Amygdala (tissue), 56 donors: ENCODE measurements around the gene TBC1D28.
"Not testable (repeated sequence)": the region's sequence is repeated elsewhere in the genome, so short reads cannot be mapped to it uniquely, and the experiment has no call there.

Experiments used
- DNase-seq, 56 donors: peaks; one replicate each; lab custom pipeline; 2025; lab: John Stamatoyannopoulos, UW

The TBC1D28 gene

GRCh38 chr17:18644291-18644690, at the start of gene TBC1D28:
Gene TBC1D28 (minus strand): TSS chr17:18644391. CDS start chr17:18641352, 3,039 bp downstream.
- DNase-seq = not testable (repeated sequence)

- not testable (repeated sequence) for DNase-seq
Measured at GRCh38 chr17:18682668-18683067, 38.5 kb upstream of the TBC1D28 start.

GRCh38 chr17:18681767-18682571, 37.8 kb upstream of the TBC1D28 start, which contains the start of gene FOXO3B:
Gene FOXO3B (minus strand): TSS chr17:18682314. CDS start chr17:18681651, 663 bp downstream.
- DNase-seq = peak in 53 of 56 donors; percentile 12 to 94 (median 73)

GRCh38 chr17:18677381-18677780, 33.2 kb upstream of the TBC1D28 start:
- not testable (repeated sequence) for DNase-seq

- DNase-seq = not testable (repeated sequence)
Measured at GRCh38 chr17:18676928-18677327, 32.7 kb upstream of the TBC1D28 start.

- DNase-seq = not testable (repeated sequence)
Measured at GRCh38 chr17:18672395-18673227, 28.4 kb upstream of the TBC1D28 start.

DNA sequence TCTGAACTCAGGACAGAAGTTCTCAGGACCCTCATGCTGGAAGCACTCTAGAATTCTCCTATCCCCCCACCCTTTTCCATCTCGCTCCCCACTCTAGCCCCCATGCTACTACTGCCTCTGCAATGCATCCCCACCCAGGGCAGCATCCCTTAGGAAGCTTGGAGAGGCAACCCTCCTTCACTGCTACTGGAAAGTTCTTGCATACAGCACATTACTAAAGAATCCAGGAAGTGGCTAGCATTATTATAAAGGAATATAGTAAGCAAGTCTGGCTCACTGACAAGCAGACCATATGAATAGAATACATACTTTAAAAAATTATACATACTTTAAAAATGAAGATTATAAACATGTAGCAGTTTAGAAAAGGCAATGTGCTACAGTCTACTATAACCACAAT, 24.4 kb upstream of the TBC1D28 start:
- not testable (repeated sequence) for DNase-seq

DNA sequence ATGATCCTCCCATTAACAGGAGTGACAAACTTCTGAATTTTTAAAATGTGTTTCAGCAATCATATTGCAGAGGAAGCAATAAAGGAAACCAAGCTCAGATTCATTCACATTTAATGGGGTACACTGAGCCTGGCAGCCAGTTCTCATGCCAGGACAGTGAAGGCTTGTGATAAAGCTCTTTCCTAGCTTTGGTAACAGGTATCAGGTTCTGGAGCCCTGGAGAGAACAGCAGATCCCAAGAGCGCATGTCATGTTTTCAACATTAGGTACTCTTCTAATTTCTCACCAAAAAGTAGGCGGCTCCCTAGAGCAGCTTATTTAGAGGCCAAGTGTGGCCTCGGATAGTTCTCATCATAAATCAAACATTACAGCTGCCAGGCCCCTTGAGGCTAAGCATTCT, 23.3 kb upstream of the TBC1D28 start:
- DNase-seq = not testable (repeated sequence)

DNA sequence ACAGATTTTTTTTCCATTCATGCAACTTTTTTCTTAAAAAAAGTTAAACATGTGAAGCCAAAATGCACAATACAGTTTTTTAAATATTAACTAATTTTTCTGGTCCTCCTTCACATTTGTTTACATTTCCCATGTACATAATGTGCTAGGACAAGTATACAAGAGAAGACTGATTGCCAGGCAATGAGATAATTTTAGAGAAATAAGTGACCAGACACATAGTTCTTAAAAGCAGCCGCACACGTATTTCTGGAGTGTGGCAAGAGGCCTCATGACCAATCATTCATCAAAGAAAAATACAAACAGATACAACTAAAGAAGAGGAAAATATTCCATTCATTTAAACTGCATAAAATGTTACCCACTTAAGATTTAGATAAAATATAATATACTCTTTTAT, 22.1 kb upstream of the TBC1D28 start:
- not testable (repeated sequence) for DNase-seq

DNA sequence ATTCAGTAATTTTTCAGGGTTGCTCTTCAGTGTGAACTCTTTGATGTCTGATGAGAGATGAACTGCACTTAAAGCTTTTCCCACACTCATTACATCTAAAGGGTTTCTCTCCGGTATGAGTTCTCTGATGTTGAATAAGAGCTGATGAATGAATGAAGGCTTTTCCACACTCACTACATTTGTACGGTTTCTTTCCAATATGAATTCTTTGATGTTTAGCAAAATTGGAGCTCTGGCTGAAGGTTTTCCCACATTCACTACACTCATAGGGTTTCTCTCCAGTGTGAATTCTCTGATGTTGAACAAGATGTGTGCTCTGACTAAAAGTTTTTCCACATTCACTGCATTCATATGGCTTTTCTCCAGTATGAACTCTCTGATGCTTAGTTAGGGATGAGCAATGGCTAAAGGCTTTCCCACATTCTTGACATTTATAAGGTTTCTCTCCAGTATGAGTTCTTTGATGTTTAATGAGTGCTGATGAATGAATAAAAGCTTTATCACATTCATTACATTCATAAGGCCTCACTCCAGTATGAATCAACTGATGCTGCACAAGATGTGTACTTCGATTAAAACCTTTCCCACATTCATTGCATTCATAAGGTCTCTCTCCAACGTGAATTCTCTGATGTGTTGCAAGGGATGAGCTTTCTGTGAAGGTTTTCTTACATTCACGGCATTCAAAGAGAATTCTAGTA, 17.9 kb upstream of the TBC1D28 start:
- not testable (repeated sequence) for DNase-seq

DNA sequence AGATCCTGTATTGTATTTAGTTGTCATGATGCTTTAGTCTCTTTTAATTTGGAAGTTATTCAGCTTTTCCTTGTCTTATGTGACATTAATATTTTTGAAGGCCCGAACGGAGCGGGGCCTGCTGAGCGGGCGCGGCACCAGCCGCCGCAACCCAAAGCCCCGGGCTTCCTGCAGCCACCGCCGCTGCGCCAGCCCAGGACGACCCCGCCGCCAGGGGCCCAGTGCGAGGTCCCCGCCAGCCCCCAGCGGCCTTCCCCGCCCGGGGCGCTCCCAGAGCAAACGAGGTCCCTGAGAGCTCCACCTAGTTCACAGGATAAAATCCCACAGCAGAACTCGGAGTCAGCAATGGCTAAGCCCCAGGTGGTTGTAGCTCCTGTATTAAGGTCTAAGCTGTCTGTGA, 5.9 kb upstream of the TBC1D28 start:
- DNase-seq = not testable (repeated sequence)

DNA sequence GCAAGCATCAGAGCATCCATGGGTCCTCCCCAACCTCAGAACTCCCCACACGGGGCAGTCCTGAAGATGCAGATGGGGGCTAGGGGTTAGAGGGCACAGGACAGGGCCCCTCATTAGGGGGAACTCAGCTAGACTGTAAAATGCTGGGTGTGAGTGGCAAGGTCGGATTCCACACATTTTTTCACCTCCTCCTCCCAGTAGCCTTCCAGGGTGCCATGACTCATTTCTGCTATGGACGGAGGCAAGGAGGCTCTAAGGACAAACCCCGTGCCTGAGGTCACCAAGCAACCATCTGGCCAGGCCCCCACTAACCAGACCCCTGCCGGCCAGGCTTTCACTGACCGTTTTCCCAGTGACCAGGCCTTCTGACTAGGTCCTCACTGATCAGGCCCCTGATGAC, 1.1 kb downstream of the TBC1D28 start:
- DNase-seq = not testable (repeated sequence)

GRCh38 chr17:18638357-18638756, 5.8 kb downstream of the TBC1D28 start:
- DNase-seq = not testable (repeated sequence)

DNA sequence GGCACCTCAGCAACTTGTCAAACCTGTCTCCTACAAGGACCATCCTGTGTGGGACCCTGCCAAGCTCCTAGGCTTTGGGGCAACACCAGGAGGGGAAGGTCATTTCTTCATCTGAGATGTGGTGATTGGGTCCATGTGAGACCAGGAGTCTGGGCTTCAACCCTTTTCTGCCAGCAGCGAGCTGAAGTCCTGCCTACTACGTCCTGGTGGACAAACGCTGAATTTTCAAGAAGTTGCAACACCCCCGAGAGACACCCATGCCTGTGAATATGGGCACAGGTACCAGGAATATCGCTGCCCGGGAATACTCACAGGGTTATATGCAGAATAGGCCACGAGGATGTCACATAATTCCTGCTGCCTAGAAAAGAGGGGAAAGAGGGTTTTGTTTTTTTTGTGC, 8.0 kb downstream of the TBC1D28 start:
- DNase-seq = not testable (repeated sequence)

DNA sequence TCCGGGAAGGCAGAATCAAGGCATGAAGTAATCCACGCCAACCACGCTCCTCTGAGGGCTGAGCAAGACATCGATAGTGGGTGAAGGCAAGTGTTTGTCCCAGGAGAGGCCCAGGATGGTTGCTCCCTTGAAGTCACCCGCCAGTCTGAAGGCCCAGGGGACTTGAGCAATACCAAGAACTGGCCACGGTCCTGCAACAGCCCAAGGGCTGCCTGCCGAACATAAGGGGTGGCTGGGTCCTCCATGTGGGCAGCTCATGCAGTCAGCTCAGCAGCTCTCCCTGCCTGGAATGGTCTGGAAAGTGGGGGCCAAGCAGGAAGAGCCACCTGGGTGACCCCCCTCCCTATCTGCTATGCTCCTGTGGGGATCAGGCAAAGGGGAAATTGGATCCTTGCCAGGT, 8.4 kb downstream of the TBC1D28 start:
- DNase-seq = not testable (repeated sequence)

GRCh38 chr17:18634550-18635263, 9.5 kb downstream of the TBC1D28 start:
- peak in 1 of 56 donors; percentile 5 for DNase-seq

DNA sequence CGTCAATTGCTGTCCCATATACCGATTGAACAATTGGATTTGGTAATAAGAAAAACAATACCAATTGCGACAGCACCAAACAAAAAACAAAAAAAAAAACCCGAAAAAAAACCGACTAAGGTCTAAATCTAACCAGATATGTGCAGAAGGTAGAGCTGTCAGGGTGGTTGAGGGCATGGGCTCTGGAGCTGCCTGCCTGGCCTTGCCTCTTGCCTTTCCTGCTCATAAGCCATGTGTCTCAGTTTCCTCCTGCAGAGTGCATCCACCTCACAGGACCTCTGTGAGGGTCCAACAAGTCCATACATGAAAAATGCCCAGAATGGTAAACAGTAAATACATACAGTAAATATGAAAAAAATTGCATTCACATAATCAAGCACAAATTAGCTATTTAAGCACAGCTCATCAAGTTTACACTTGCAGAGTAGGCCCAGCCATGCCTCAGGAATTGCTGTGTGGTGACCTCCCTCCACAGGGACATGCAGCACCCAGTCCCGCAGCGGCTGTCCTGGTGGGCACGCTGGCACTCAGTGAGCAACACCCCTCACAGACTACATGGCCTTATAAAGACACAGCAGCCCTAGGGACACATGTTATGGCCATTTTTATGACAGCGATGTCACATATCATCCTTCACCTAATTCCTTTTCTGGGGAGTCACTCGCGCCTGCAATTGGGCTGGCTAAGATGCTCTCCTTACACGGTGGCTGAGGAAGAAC, 17.9 kb downstream of the TBC1D28 start:
- DNase-seq = no peak

DNA sequence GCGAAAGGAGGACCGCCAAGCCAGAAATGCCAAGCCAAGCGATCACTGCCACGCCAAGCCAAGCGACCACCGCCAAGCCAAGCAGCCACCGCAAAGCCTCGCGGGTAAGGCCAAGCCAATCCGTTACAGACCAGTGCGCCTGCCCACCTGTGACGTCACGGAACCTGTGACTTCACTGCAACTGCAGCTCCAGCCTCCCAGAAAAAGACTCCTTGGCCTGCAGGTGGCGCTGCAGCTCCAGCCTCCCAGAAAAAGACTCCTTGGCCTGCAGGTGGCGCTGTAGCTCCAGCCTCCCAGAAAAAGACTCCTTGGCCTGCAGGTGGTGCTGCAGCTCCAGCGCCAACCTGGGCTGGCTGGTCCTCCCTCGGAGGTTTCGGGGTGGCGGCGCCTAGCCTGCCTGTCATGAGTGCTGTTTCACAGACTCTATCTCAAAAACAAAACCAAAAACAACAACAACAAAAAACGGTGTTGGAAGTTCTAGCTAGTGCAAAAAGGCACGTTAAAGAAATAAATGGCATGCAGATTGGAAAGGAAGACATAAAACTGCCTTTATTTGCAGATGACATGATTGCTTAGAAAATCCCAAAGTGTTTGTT, 18.6 kb downstream of the TBC1D28 start:
- peak in 54 of 56 donors; percentile 9 to 99 (median 78) for DNase-seq
